Karpas-422 (cell line): ENCODE measurements around the gene CASP9. TPM values are rescaled to one million over a fixed set of nuclear protein-coding genes. Genes with fewer than 3 reads are reported as not detected.
"Not testable (repeated sequence)": the region's sequence is repeated elsewhere in the genome, so short reads cannot be mapped to it uniquely, and the experiment has no call there.

Experiments used
- DNase-seq: peaks from one replicate; pipeline ENCODE4 v3.0.0-alpha.2; 2015
- H2AFZ ChIP-seq: fragments of 200-600 bp; sonication (generic); 2 replicates; pipeline ENCODE4 v1.6.1; 2014; ENCODE audit warnings: antibody characterized with exemption, low read length, mixed read lengths
- H3K27ac ChIP-seq: fragments of 200-600 bp; sonication (generic); 2 replicates; pipeline ENCODE4 v1.5.1; 2014; ENCODE audit warnings: mild to moderate bottlenecking, low read length, moderate library complexity
- H3K27me3 ChIP-seq: fragments of 200-600 bp; sonication (generic); 2 replicates; pipeline ENCODE4 v1.6.1; 2014; ENCODE audit warnings: low read length, mixed read lengths
- H3K36me3 ChIP-seq: fragments of 200-600 bp; sonication (generic); 2 replicates; pipeline ENCODE4 v1.6.1; 2014; ENCODE audit warnings: low read length, mixed read lengths; ENCODE audit not compliant: insufficient read depth
- H3K4me1 ChIP-seq: fragments of 200-600 bp; sonication (generic); 2 replicates; pipeline ENCODE4 v1.6.1; 2014; ENCODE audit warnings: mild to moderate bottlenecking, low read length, mixed read lengths
- H3K4me2 ChIP-seq: fragments of 200-600 bp; sonication (generic); 2 replicates; pipeline ENCODE4 v1.6.1; 2014; ENCODE audit warnings: low read length, low read depth, mild to moderate bottlenecking; ENCODE audit not compliant: poor library complexity, severe bottlenecking
- H3K4me3 ChIP-seq: fragments of 200-600 bp; sonication (generic); 2 replicates; pipeline ENCODE4 v1.5.1; 2014; ENCODE audit warnings: mild to moderate bottlenecking, antibody characterized with exemption, low read length, mixed read lengths
- H3K79me2 ChIP-seq: fragments of 200-600 bp; sonication (generic); 2 replicates; pipeline ENCODE4 v1.6.1; 2014; ENCODE audit warnings: mild to moderate bottlenecking, low read length, mixed read lengths
- H3K9ac ChIP-seq: fragments of 200-600 bp; sonication (generic); 2 replicates; pipeline ENCODE4 v1.6.0; 2014; ENCODE audit warnings: low read length
- H3K9me2 ChIP-seq: fragments of 200-600 bp; sonication (generic), shearing (Covaris generic); replicated peaks from 2 replicates; pipeline ENCODE4 v1.6.0; 2014; ENCODE audit warnings: mild to moderate bottlenecking, low read length, moderate library complexity; ENCODE audit not compliant: insufficient read depth
- H3K9me3 ChIP-seq: fragments of 300-700, 200-600 bp; sonication (generic); 2 replicates; pipeline ENCODE4 v1.6.1; 2014; ENCODE audit warnings: low read length, mixed read lengths
- H4K20me1 ChIP-seq: fragments of 200-600 bp; sonication (generic); 2 replicates; pipeline ENCODE4 v1.6.1; 2014; ENCODE audit warnings: mild to moderate bottlenecking, antibody characterized with exemption, low read length, low read depth; ENCODE audit not compliant: insufficient read depth
- total RNA-seq: library from RNA; depleted of rRNA; stranded (reverse); fragments of >200 nt; shearing (Covaris generic); gene quantifications from 2 replicates; pipeline ENCODE4 v1.2.3, GENCODE V29; 2014; ENCODE audit warnings: low replicate concordance

Gene CASP9
- total RNA-seq, 1 experiment from 2014 or later = 31.8 TPM

- no peaks in the 10 kb centered on the region for H3K9me2 ChIP-seq
- H3K27ac ChIP-seq = no peak overlapping the region
- H2AFZ ChIP-seq = no peak overlapping the region
- peaks cover 4% of the 10 kb centered on the region; the same call in 1 of the 2 replicates for H4K20me1 ChIP-seq
- H3K9me3 ChIP-seq = no peaks in the 10 kb centered on the region
- H3K4me2 ChIP-seq = no peak overlapping the region
- peaks cover 15% of the 10 kb centered on the region for H3K36me3 ChIP-seq
- peak; percentile 49 for DNase-seq
- H3K4me3 ChIP-seq = no peak overlapping the region
- no peaks in the 10 kb centered on the region for H3K27me3 ChIP-seq
- H3K9ac ChIP-seq = no peak overlapping the region
- no peaks in the 10 kb centered on the region for H3K79me2 ChIP-seq
- no peaks in the 10 kb centered on the region for H3K4me1 ChIP-seq
Measured at GRCh38 chr1:15500184-15501178, 23.5 kb downstream of the CASP9 start.

GRCh38 chr1:15493869-15494390, 30.1 kb downstream of the CASP9 start:
- Histone ChIP-seq H3K9ac (no peak overlapping the region), H3K36me3 (no peaks in the 10 kb centered on the region), H3K9me3 (no peaks in the 10 kb centered on the region), H3K4me1 (no peaks in the 10 kb centered on the region), H4K20me1 (no peaks in the 10 kb centered on the region), H2AFZ (no peak overlapping the region), H3K27me3 (no peaks in the 10 kb centered on the region), H3K79me2 (no peaks in the 10 kb centered on the region), H3K4me2 (no peak overlapping the region), H3K27ac (no peak overlapping the region), H3K4me3 (no peak overlapping the region), H3K9me2 (no peaks in the 10 kb centered on the region)
- DNase-seq = no peak

DNA sequence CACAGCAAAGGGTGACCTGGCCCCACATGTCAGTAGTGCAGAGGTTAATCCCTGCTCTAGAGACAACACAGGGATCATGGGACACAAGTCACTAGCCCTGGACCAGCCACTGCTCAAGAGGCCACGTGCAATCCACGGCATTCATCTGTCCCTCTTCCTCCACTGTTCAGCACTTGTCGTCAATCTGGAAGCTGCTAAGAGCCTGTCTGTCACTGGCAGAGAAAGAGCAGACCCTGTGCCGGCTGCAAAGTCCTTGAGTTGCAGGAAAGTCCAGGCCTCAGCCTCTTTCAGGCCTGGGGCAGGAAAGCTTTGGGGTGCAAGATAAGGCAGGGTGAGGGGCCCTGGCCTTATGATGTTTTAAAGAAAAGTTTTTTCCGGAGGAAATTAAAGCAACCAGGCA, 31.4 kb downstream of the CASP9 start:
- no peaks in the 10 kb centered on the region for H3K36me3 ChIP-seq
- no peaks in the 10 kb centered on the region for H3K9me3 ChIP-seq
- no peaks in the 10 kb centered on the region for H3K4me1 ChIP-seq
- no peaks in the 10 kb centered on the region for H3K9me2 ChIP-seq
- H3K9ac ChIP-seq = no peak overlapping the region
- H4K20me1 ChIP-seq = no peaks in the 10 kb centered on the region
- H3K4me3 ChIP-seq = no peak overlapping the region
- no peaks in the 10 kb centered on the region for H3K79me2 ChIP-seq
- no peak overlapping the region for H3K4me2 ChIP-seq
- no peak overlapping the region for H3K27ac ChIP-seq
- DNase-seq = no peak
- H3K27me3 ChIP-seq = no peaks in the 10 kb centered on the region
- H2AFZ ChIP-seq = no peak overlapping the region

- H3K9ac ChIP-seq, H3K4me2 ChIP-seq, H3K9me3 ChIP-seq, H3K4me3 ChIP-seq, H2AFZ ChIP-seq, DNase-seq, H3K79me2 ChIP-seq, H3K4me1 ChIP-seq, H3K27ac ChIP-seq, H3K36me3 ChIP-seq, H3K27me3 ChIP-seq, H3K9me2 ChIP-seq, H4K20me1 ChIP-seq: not testable (repeated sequence)
Measured at GRCh38 chr1:15491010-15491409, 33.0 kb downstream of the CASP9 start.

DNA sequence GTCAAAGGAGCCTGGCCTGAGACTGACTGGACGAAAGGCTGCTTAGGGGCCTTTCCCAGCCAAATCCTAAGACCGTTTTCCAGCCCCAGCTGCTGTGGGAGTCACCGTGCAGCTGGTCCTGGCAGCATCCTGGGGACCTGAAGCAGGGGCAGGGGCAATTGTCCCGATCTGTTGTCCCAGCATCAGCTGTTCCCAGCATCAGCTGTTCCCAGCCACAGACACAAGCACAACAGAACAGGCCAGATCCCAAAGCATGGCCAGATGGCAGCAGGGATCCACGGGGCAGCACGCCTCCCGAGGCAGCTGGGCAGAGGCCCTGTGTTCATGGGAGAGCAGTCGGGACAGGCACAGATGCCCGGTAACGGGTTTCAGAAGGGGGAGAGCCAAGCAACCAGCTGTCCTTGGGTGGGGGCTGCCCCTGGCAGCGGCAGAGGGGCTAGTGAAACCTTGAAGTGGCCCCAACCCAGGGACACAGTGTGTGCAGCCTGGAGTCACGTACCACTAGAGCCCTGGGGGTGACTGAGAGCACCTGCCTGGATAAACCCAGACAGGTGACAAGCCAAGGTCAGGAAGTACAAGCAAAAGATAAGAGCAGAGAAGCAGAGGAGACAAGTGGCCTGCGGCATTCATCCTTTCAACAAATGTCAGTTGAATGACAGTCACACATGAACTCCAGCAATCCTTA, 34.8 kb downstream of the CASP9 start:
- no peak overlapping the region for H3K27ac ChIP-seq
- H3K9me3 ChIP-seq = no peaks in the 10 kb centered on the region
- H3K4me2 ChIP-seq = no peak overlapping the region
- H3K9ac ChIP-seq = no peak overlapping the region
- H3K4me1 ChIP-seq = no peaks in the 10 kb centered on the region
- no peak for DNase-seq
- H3K79me2 ChIP-seq = no peaks in the 10 kb centered on the region
- no peaks in the 10 kb centered on the region for H3K27me3 ChIP-seq
- no peak overlapping the region for H3K4me3 ChIP-seq
- no peaks in the 10 kb centered on the region for H3K36me3 ChIP-seq
- H3K9me2 ChIP-seq = no peaks in the 10 kb centered on the region
- H4K20me1 ChIP-seq = no peaks in the 10 kb centered on the region
- no peak overlapping the region for H2AFZ ChIP-seq

DNA sequence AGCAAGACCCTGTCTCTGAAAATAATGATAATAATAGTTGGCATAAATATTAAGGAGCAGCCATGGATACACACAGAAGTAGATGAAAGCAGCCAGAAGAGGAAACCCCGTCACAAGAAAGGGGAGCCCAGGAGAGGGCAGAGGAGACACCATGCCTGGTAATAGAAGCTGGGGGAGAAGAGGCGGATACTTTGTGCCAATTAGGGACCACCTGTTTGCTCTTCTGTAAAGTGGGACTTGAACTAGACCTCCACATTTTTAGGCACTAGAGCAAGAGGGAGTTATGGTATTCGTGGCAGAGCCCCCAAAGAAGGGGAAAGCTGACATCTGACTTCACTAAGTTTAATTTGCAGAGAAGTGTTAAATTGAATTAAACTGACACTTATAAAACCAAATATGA, 35.6 kb downstream of the CASP9 start:
- no peaks in the 10 kb centered on the region for H3K79me2 ChIP-seq
- H3K4me1 ChIP-seq = no peaks in the 10 kb centered on the region
- no peak overlapping the region for H3K27ac ChIP-seq
- H3K9me3 ChIP-seq = no peaks in the 10 kb centered on the region
- H3K4me2 ChIP-seq = no peak overlapping the region
- no peaks in the 10 kb centered on the region for H3K27me3 ChIP-seq
- H3K9ac ChIP-seq = no peak overlapping the region
- no peak overlapping the region for H3K4me3 ChIP-seq
- no peaks in the 10 kb centered on the region for H3K9me2 ChIP-seq
- no peak for DNase-seq
- H4K20me1 ChIP-seq = no peaks in the 10 kb centered on the region
- no peaks in the 10 kb centered on the region for H3K36me3 ChIP-seq
- no peak overlapping the region for H2AFZ ChIP-seq

DNA sequence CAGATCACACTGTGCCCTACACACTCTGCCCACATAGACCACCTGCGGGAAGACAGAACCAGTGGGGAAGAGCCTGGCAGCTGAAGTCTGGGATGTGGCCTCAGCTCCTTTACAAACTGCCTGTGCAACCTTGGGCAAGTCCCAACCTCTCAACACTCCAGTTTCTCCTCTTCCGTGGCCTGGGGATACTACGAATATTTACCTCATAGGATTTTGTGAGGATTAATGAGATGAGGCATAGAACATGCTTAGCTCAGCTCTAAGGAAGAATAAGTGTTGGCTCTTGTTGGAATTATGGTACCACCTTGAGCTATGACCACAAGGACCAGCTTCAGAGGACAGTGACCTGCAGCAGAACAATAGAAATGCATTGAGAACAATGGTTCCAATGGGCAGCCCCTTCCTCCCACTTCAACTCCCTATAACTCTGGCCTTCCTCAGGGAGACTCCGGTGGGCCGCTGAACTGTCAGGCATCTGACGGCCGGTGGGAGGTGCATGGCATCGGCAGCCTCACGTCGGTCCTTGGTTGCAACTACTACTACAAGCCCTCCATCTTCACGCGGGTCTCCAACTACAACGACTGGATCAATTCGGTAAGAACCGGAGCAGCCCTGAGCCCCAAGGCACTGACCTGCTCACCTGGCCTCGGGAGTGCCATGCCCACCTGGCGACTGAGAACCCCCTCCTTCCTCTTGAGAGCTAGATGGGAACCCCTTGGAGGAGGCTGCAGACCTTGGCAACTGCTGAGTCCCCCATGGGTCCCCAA, 37.0 kb downstream of the CASP9 start:
- H2AFZ ChIP-seq, H3K9me3 ChIP-seq, H3K4me2 ChIP-seq: not testable (repeated sequence)

GRCh38 chr1:15485636-15486035, 38.4 kb downstream of the CASP9 start:
- H3K27ac ChIP-seq = no peak overlapping the region
- H3K4me2 ChIP-seq = no peak overlapping the region
- no peaks in the 10 kb centered on the region for H3K36me3 ChIP-seq
- H3K4me1 ChIP-seq = no peaks in the 10 kb centered on the region
- no peak overlapping the region for H2AFZ ChIP-seq
- no peak for DNase-seq
- H3K4me3 ChIP-seq = no peak overlapping the region
- no peaks in the 10 kb centered on the region for H3K79me2 ChIP-seq
- no peaks in the 10 kb centered on the region for H4K20me1 ChIP-seq
- no peak overlapping the region for H3K9ac ChIP-seq
- no peaks in the 10 kb centered on the region for H3K9me2 ChIP-seq
- no peaks in the 10 kb centered on the region for H3K27me3 ChIP-seq
- H3K9me3 ChIP-seq = no peaks in the 10 kb centered on the region

More for the DNA sequence above, 37.0 kb downstream of the CASP9 start:
- not testable (repeated sequence) for H3K27me3 ChIP-seq, H3K27ac ChIP-seq, H3K36me3 ChIP-seq, H4K20me1 ChIP-seq, H3K4me1 ChIP-seq, H3K9me2 ChIP-seq, H3K4me3 ChIP-seq, H3K79me2 ChIP-seq, H3K9ac ChIP-seq, DNase-seq
